GM10266 (cell line): Measurements from ENCODE around the gene THBD.

Source experiments
- DNase-seq: peaks from one replicate; pipeline ENCODE4 v3.0.0; 2012; ENCODE audit errors: extremely low spot score
- CTCF ChIP-seq: IDR thresholded peaks from 2 replicates; pipeline ENCODE4 v1.5.1; 2012; ENCODE audit warnings: mild to moderate bottlenecking, low read depth; ENCODE audit not compliant: control insufficient read depth, insufficient read depth; ENCODE audit errors: missing control alignments

Gene THBD

DNA sequence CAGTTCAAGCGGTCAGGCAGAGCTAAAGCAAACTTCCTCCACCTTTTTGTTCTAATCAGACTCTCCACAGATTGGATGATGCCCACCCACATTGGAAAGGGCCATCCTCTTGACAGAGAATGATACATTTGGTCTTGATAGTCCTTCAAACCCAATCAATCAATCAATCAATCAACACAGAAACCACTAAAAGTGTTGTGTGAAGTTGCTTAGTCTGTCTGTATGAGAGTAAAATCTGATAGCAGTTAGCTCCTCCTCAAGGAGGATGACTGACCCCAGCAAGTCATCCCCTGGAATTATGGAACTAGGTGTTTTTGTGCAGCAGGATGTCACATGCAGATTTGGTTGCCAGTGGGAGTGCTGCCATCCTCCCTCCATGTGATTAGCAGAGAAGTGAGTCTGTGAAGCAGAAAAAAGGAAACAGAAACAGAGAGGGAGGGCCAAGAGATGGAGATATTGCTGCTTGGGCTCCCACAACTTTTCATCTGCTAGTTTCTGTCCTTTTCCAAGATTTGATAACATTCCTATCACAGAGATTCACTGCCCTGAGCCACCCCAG lies 46.3 kb downstream of the THBD start:
- no peak for TF ChIP-seq CTCF
- DNase-seq = no peak

- no peak for DNase-seq
- no peak for TF ChIP-seq CTCF
Observed at GRCh38 chr20:23002276-23002675, 47.2 kb downstream of the THBD start.

DNA sequence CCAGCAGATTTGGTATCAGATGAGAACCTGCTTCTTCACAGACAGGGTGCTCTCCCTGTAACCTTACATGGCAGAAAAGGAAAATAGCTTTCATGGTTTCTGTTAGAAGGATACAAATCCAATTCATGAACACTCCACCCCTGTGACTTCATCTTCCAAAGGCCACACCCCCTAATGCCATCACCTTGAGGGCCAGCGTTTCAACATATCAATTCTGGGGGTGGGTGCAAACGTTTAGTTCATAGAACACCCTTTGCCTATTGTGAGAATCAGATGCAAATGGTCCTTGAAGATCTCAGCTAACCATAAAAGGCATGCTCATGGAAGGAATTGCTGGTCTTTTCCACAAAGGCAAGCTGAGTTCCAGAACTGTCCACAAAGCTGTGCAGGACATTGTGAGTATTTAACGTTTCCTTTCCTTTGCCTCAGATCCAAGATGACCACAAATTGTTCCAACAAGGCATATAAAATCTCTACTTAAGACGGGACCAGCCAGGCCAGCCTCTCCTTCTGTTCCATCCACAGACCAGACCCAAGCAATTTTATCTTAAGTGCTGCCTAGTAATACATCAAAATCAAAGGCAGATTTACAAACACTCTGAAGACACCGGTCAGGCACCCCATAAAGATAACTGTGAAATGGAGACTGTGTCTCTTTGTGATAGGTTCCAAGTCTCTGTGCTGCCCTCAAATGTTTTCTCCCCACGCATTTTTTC lies 49.1 kb downstream of the THBD start:
- no peak for DNase-seq
- TF ChIP-seq CTCF = no peak

- TF ChIP-seq CTCF = no peak
- no peak for DNase-seq
Observed at GRCh38 chr20:22999756-23000155, 49.7 kb downstream of the THBD start.

DNA sequence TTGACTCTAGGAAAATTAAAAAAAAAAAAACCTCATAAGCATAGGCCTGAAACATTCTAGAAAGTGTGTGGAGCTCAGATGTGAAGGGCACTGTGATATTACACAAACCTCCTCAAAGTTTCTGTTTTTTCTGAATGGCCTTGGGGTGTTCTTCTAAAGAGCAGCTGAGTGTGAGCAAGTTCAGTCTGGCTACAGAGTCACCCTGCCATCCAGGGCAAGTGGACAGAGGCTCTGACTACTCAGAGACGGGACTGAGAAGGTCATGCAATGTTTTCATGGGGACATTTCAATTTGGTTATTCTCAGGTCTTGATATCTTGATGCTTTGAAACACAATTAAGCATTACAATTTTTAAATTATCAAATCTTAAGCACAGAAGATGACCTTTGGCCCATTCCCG lies 51.0 kb downstream of the THBD start:
- TF ChIP-seq CTCF = no peak

GRCh38 chr20:22995923-22996322 lies 53.5 kb downstream of the THBD start:
- DNase-seq = no peak
- no peak for TF ChIP-seq CTCF

More for the DNA sequence above, 51.0 kb downstream of the THBD start:
- no peak for DNase-seq
